ENCODE measurements around the gene MT1M. TPM values are rescaled to one million over a fixed set of nuclear protein-coding genes. Genes with fewer than 3 reads are reported as not detected.
A peak's percentile ranks its signal among the peaks of the same experiment; 100 is the strongest.

Gene MT1M
- total RNA-seq, 2 donors from 2014 or later: 23.2 to 53.6 TPM

DNA sequence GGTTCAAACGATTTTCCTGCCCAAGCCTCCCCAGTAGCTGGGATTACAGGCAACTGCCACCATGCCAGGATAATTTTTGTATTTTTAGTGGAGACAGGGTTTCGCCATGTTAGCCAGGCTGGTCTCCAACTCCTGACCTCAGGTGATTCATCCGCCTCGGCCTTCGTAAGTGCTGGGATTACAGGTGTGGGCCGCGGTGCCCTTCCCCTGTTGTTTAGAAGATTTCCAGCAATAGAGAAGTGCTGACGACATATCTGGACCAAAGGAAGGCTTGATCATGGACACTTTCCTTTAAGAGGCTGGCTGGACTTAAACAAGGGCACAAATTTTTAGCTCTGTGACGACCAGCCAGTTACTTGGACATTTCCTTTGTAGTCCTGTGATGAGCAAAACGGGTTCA lies 1.3 kb upstream of the MT1M start:
- Histone ChIP-seq H3K4me3 (no peak overlapping the region), H3K4me1 (ENCODE audit: control insufficient read depth in 1 of 2, low read depth in 2 of 2) (peaks cover 5 to 32% of the 10 kb centered on the region in 2 donors), H3K9me3 (no peaks in the 10 kb centered on the region), H3K27ac (peak overlapping the region; percentile 85 to 86), H3K36me3 (no peaks in the 10 kb centered on the region), H3K27me3 (replicated peaks; ENCODE audit: insufficient read depth) (no peaks in the 10 kb centered on the region)
- no peak for DNase-seq (ENCODE audit: low spot score)
- TF ChIP-seq, protein P1, sequence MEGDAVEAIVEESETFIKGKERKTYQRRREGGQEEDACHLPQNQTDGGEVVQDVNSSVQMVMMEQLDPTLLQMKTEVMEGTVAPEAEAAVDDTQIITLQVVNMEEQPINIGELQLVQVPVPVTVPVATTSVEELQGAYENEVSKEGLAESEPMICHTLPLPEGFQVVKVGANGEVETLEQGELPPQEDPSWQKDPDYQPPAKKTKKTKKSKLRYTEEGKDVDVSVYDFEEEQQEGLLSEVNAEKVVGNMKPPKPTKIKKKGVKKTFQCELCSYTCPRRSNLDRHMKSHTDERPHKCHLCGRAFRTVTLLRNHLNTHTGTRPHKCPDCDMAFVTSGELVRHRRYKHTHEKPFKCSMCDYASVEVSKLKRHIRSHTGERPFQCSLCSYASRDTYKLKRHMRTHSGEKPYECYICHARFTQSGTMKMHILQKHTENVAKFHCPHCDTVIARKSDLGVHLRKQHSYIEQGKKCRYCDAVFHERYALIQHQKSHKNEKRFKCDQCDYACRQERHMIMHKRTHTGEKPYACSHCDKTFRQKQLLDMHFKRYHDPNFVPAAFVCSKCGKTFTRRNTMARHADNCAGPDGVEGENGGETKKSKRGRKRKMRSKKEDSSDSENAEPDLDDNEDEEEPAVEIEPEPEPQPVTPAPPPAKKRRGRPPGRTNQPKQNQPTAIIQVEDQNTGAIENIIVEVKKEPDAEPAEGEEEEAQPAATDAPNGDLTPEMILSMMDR (IDR thresholded peaks at IDR 0.05): no peak
- no peak for ATAC-seq (ENCODE audit: insufficient number of reproducible peaks, low FRiP score, low read depth)

DNA sequence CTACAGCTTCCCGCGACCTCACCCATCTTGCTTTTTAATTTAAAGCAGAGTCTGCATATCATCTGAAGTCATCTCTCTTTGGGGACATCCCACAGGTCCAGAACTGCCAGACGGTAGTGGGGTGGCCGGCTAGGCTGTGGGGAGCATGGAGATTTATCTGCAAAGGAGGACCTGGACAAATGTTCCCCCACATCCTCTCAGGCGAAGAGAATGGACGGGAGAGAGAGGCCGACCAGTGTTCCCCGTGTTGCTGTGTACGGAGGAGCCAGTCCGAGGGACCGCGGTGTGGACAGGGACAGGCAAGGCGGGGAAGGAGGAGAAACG lies 665 bp upstream of the MT1M start:
- Histone ChIP-seq H3K4me1 (ENCODE audit: control insufficient read depth in 1 of 2, low read depth in 2 of 2) (peaks cover 5 to 30% of the 10 kb centered on the region in 2 donors), H3K36me3 (no peaks in the 10 kb centered on the region), H3K9me3 (no peaks in the 10 kb centered on the region), H3K4me3 (peak overlapping the region; percentile 77), H3K27ac (peak overlapping the region; percentile 85 to 86), H3K27me3 (replicated peaks; ENCODE audit: insufficient read depth) (no peaks in the 10 kb centered on the region)
- TF ChIP-seq, protein P1 (IDR thresholded peaks at IDR 0.05): no peak
- ATAC-seq (ENCODE audit: insufficient number of reproducible peaks, low FRiP score, low read depth) (no peak), DNase-seq (ENCODE audit: low spot score) (no peak)

DNA sequence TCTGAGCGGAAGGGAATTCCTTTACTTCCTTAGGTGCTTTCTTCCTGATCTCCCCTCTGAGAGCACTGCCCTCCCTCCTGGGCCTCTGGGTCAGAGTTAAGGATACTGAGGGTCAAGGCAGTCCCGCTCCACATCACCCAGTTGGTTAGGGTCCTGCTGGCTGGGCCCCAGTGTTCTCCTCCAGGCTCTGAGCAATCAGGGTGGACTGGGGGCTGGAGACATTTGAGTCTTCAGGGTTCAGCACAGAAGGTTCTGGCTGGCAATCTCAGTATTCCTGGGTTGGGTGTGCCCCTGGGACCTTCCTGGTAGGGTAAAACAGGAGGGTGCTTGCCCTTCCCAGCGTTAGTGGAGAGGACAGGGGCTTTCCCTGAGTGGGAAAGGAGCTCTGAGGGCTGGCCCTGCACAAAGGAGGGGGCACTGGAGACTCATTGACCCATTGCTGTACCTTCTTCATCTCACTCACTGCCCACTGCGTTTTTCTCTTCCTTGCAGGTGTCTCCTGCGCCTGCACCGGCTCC lies 448 bp downstream of the MT1M start:
- H3K4me3 ChIP-seq: peak overlapping the region; percentile 77
- no peaks in the 10 kb centered on the region for H3K36me3 ChIP-seq
- TF ChIP-seq, protein P1 (IDR thresholded peaks at IDR 0.05): no peak
- no peaks in the 10 kb centered on the region for H3K27me3 ChIP-seq (replicated peaks; ENCODE audit: insufficient read depth)
- DNase-seq (ENCODE audit: low spot score) (no peak), ATAC-seq (ENCODE audit: insufficient number of reproducible peaks, low FRiP score, low read depth) (no peak)
- peaks cover 5 to 26% of the 10 kb centered on the region in 2 donors for H3K4me1 ChIP-seq (ENCODE audit: control insufficient read depth in 1 of 2, low read depth in 2 of 2)
- peak overlapping the region; percentile 85 to 86 for H3K27ac ChIP-seq
- H3K9me3 ChIP-seq: no peaks in the 10 kb centered on the region

DNA sequence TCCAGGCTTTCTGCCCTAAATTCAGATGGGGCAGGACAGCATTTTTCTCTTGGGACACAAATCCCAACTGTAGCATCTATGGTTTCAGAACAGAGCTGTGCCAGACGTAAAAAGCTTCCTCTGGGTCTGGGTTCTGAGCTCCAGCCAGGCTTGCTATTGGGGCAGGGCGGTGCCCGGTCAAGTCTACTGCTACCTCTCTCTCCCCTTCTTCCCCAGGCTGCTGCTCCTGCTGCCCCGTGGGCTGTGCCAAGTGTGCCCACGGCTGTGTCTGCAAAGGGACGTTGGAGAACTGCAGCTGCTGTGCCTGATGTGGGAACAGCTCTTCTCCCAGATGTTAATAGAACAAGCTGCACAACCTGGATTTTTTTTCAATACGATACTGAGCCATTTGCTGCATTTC lies 1.1 kb downstream of the MT1M start:
- TF ChIP-seq, protein P1 (IDR thresholded peaks at IDR 0.05): no peak
- no peak for DNase-seq (ENCODE audit: low spot score)

DNA sequence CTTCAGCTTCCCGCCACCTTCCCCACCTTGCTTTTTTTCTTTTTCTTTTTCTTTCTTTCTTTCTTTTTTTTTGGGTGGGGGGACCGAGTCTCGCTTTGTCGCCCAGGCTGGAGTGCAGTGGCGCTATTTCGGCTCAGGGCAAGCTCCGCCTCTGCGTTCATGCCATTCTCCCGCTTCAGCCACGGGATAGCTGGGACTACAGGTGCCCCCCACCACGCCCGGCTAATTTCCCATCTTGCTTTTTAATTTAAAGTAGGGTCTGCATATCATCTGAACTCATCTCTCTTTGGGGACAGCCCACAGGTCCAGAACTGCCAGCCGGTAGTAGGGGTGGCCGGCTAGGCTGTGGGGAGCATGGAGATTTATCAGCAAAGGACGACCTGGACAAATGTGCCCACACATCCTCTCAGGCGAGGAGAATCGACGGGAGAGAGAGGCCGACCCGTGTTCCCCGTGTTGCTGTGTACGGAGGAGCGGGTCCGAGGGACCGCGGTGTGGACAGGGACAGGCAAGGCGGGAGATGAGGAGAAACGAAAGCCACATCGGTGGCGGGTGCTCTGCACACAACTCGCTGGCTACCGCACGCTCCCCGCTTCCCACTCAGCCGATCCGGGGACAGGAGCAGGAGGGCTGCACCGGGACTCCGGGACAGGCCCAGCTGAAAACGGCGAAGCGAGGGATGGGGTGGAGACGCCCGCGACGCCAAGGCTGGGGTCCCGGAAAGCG lies 2.4 kb downstream of the MT1M start:
- Histone ChIP-seq H3K27ac (no peak overlapping the region), H3K4me3 (peak overlapping the region; percentile 24), H3K4me1 (ENCODE audit: control insufficient read depth in 1 of 2, low read depth in 2 of 2) (peaks cover 5 to 37% of the 10 kb centered on the region in 2 donors), H3K27me3 (replicated peaks; ENCODE audit: insufficient read depth) (no peaks in the 10 kb centered on the region), H3K9me3 (no peaks in the 10 kb centered on the region), H3K36me3 (no peaks in the 10 kb centered on the region)
- TF ChIP-seq, protein P1 (IDR thresholded peaks at IDR 0.05): no peak
- DNase-seq (ENCODE audit: low spot score) (no peak), ATAC-seq (ENCODE audit: insufficient number of reproducible peaks, low FRiP score, low read depth) (no peak)

More for the DNA sequence above, 1.1 kb downstream of the MT1M start:
- no peaks in the 10 kb centered on the region for H3K27me3 ChIP-seq (replicated peaks; ENCODE audit: insufficient read depth)
- H3K4me3 ChIP-seq: peak overlapping the region; percentile 77
- H3K27ac ChIP-seq: peak overlapping the region; percentile 85 to 86
- peaks cover 5 to 30% of the 10 kb centered on the region in 2 donors for H3K4me1 ChIP-seq (ENCODE audit: control insufficient read depth in 1 of 2, low read depth in 2 of 2)
- no peaks in the 10 kb centered on the region for H3K36me3 ChIP-seq
- no peak for ATAC-seq (ENCODE audit: insufficient number of reproducible peaks, low FRiP score, low read depth)
- no peaks in the 10 kb centered on the region for H3K9me3 ChIP-seq
